COR-L47 (cell line): ENCODE measurements around the gene RASSF6.
"Not testable (repeated sequence)": the region's sequence is repeated elsewhere in the genome, so short reads cannot be mapped to it uniquely, and the experiment has no call there.

Source experiments
- DNase-seq: peaks from one replicate; lab custom pipeline; 2025; lab: John Stamatoyannopoulos, UW

The RASSF6 gene, protein sequence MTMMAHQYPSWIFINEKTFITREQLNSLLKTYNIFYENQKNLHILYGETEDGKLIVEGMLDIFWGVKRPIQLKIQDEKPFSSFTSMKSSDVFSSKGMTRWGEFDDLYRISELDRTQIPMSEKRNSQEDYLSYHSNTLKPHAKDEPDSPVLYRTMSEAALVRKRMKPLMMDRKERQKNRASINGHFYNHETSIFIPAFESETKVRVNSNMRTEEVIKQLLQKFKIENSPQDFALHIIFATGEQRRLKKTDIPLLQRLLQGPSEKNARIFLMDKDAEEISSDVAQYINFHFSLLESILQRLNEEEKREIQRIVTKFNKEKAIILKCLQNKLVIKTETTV

GRCh38 chr4:73620115-73620792 is at the start of gene RASSF6:
RASSF6 (minus strand) TSS chr4:73620436; CDS start chr4:73611795, 8,641 bp downstream.
- peak; percentile 66 for DNase-seq

DNA sequence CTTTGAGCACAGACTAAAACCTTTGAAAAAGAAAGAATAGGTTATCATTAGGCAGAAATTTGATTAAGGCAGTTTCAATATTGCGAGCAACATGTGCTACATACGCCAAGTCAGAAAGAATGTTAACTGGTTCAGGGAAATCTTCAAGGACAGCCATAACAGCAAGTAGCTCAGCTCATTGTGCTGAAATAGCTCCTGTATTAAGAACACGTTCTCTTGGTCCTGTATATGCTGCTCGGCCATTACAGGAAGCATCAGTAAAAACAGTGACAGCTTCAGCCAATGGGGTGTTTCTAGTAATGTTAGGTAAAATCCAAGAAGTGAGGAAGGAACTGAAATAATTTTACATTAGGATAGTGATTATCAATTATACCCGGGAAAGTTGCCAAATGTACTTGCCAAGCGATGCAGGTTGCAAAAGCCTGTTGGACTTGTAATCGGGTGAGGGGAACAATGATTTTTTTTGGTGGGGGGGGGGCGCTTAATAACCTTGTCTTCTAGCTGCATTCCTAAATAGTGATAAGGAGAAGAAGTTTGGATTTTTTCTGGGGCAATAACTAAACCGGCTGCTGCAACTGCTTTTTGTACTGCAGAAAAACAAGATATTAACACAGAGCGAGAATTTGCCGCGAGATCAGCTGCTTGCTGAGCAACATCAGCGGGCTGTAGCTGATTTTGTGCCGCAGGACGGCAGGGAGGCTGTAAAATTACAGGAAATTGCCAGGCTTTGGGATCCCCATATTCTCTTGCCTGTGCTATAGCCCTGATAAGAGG is 49.4 kb upstream of the RASSF6 start:
- peak; percentile 41 for DNase-seq

GRCh38 chr4:73668782-73669201 is 48.6 kb upstream of the RASSF6 start:
- no peak for DNase-seq

GRCh38 chr4:73665924-73666323 is 45.7 kb upstream of the RASSF6 start:
- not testable (repeated sequence) for DNase-seq

- DNase-seq, result no peak
Observed at GRCh38 chr4:73664470-73664869, 44.2 kb upstream of the RASSF6 start.

GRCh38 chr4:73663576-73663975 is 43.3 kb upstream of the RASSF6 start:
- no peak for DNase-seq

DNA sequence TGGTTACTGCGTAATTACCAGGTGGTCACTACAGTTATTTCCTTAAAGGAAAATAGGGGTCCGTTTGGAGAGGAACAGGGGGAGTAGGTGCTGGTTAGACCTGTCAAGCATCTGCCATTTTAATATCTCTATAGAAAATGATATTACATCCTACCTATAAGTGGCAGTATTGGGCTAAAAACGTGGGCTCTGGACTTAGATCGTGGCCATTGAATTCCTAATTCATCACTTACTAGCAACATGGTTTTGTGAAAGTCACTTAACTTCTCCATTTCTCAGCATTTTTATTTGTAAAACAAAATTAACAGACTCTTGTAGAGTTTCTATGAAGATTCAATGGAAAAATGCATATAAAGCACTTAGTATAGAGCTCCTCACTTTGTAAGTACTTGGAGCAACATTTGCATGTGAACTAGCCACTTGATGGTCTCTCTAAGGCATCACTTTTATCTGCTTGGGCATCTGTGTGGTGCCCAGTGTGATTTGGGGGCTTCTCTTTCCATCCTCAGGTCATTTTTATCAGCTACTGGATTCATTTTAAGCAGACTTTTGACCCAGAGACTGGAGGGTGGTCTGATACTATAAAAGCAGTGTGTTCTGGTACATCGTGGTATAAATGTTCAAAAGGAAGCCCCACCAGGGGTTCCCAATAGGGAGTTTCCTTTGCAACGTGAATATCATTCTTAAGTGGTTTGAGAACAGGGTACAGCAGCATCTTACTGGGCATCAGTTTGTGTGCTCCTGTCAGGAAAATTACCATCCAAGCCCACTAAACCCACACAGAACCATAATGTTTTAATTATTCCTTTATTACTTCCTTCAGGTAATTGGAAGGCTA is 42.7 kb upstream of the RASSF6 start:
- DNase-seq, result peak; percentile 44

- no peak for DNase-seq
Observed at GRCh38 chr4:73661646-73662119, 41.4 kb upstream of the RASSF6 start.

DNA sequence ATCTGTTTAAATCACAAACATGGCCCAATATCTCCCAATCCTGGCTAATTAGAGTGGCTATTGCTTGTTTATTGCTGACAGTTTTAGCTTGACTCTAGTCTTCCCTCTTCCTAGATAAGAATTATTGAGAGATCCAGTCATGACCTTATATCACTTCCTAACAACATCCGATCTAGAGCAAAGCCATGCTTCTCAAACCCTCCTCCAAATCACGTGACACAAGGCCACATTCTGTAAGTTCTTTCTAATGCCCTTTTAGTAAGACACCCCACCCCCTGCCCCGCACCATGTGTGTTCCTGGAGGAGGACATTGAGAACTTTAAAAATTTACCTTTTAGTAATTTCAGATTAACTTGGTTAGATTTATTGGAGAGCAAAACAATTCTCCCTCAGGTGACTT is 40.6 kb upstream of the RASSF6 start:
- DNase-seq, result no peak

- peak; percentile 87 for DNase-seq
Observed at GRCh38 chr4:73653695-73654106, 33.5 kb upstream of the RASSF6 start.

- no peak for DNase-seq
Observed at GRCh38 chr4:73650250-73650649, 30.0 kb upstream of the RASSF6 start.

GRCh38 chr4:73648478-73648877 is 28.2 kb upstream of the RASSF6 start:
- no peak for DNase-seq

DNA sequence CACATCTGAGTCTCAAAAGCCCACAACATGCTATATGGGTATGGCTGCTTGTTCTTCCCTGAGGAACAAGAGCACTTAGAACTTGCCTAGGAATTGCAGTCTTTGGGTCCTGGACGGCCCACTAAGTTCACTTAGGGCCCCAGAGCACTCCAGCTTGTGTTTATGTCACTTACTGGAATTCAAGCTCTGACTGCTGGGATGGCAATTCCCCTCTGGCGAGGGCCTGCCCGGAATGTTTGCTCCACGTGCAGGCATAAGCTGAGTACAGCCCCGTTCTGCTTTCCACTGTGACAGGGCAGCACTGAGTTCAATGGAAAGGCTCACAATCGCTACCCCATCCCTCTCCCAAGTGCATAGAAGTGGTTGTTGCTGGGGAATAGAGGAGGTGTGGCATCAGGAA is 25.9 kb upstream of the RASSF6 start:
- no peak for DNase-seq

- DNase-seq, result peak; percentile 34
Observed at GRCh38 chr4:73631565-73632226, 11.5 kb upstream of the RASSF6 start.

- not testable (repeated sequence) for DNase-seq
Observed at GRCh38 chr4:73628834-73629233, 8.6 kb upstream of the RASSF6 start.

DNA sequence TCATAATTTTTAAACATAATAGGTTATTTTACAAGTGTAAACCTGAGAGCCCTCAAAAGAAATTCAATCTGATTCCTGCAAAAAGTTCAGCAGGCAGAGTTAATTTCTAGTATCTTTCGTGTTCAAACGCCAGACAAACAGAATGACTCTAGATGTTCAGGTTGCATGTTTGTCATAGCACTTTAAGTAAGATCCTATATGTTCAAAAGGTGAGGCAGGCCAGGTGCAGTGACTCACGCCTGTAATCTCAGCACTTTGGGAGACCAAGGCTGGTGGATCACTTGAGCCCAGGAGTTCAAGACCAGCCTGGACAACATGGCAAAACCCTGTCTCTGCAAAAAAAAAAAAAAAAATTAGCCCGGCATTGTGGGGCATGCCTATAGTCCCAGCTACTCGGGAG is 1.1 kb upstream of the RASSF6 start:
- no peak for DNase-seq

DNA sequence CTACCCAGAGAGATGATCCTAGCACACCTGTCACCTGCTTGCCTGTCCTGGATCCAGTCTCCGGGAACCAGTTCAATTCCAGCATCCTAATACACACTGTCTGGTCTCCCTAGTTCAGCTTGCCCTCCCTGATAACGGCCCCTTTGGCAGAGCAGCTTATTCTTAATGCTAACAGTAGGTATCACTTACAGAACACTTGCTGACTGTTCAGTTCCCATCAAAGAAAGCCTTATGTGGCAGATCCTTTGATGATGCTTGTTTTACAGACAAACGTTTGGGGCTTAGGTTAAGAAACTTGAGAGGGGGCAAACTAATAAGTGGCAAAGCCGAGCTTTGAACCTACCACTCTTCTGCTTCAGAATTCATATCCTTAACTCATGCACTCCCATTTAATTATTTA is 890 bp downstream of the RASSF6 start:
- no peak for DNase-seq

GRCh38 chr4:73617256-73617655 is 3.0 kb downstream of the RASSF6 start:
- DNase-seq, result no peak

GRCh38 chr4:73615613-73616012 is 4.6 kb downstream of the RASSF6 start:
- DNase-seq, result no peak

DNA sequence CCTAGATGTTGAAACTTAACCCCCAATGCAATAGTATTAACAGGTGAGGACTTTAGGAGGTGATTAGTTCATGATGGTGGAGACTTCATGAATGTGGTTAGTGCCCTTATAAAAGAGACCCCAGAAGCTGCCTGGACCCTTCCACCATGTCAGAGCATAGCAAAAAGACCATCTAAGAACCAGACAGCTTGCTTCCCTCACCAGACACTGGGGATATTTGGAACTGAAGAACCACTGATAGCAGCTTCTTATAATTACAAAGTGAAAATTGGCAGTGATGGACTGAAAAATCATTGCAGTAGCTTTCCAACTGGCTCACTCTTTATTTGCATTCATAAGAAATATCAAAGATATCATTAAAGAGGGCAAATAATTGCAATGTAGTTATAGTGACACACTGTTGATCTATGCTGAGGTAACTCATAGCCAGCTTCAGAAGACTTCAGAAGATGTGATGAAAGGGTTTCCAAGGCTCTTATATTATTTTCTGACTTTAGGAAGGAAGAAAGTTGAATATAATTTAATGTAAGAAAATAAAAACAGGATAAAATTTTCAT is 5.8 kb downstream of the RASSF6 start:
- DNase-seq, result no peak

DNA sequence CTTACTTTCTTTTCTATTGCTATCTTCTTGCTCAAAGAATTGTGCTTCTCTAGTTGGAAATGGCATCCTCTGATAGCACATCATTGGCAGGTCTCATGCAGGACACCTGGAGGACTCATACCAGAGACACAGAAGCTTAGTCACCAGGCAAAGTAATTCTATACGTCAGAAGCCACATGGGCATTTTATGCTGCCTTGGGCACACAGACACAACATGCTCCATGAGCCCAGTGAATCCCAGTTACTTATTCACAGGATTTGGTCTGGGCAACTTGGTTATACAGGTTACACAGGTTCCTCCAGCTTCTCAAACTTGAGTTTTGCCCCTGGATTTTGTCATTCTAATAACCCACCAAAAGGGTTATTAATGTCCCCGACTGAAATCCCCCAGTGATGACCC is 7.1 kb downstream of the RASSF6 start:
- DNase-seq, result no peak
